Panc1 (cell line): ENCODE results near the gene WNK1. TPM values are rescaled to one million over a fixed set of nuclear protein-coding genes. Genes with fewer than 3 reads are reported as not detected.

Experiments used
- ATAC-seq: fragments of 200-7000 bp; cut with Tn5 transposase; 2 replicates; pipeline ENCODE4 v1.9.1; 2020; ENCODE audit warnings: mild to moderate bottlenecking, moderate library complexity
- BruUV-seq: library from RNA; stranded (reverse); fragments of 400-500 nt; replicated peaks from 2 replicates; lab custom pipeline; 2021; lab: Mats Ljungman, UMichigan
- CTCF ChIA-PET: fragments of 300-600 bp; sonication (Branson Sonifier 250); formaldehyde crosslinking; loops from one replicate; lab custom pipeline; 2022; ENCODE audit warnings: antibody characterized with exemption; lab: Charles Lee
- POLR2A ChIA-PET: fragments of 300-600 bp; sonication (Branson Sonifier 250); formaldehyde crosslinking; loops from one replicate; lab custom pipeline; 2022; ENCODE audit warnings: antibody characterized with exemption; lab: Charles Lee
- DNase-seq: peaks from one replicate; pipeline ENCODE4 v3.0.0-alpha.2; 2010; ENCODE audit warnings: low read depth, low spot score
- H3K27ac ChIP-seq: 2 replicates; pipeline ENCODE4 v1.5.1; 2011; ENCODE audit warnings: mild to moderate bottlenecking, low read length, inconsistent platforms
- H3K27me3 ChIP-seq: fragments of 200-500 bp; sonication (Bioruptor generic); 2 replicates; pipeline ENCODE4 v1.6.0; 2014; ENCODE audit warnings: low read length, inconsistent platforms; ENCODE audit not compliant: control insufficient read depth, insufficient read depth
- H3K36me3 ChIP-seq: fragments of 200-500 bp; sonication (Bioruptor generic); 2 replicates; pipeline ENCODE4 v1.5.1; 2014; ENCODE audit warnings: inconsistent platforms, mild to moderate bottlenecking, low read length, moderate library complexity; ENCODE audit not compliant: control insufficient read depth, insufficient read depth
- H3K4me1 ChIP-seq: 2 replicates; pipeline ENCODE4 v1.5.1; 2011; ENCODE audit warnings: inconsistent platforms, mild to moderate bottlenecking, low read length, moderate library complexity; ENCODE audit not compliant: control insufficient read depth, insufficient read depth
- H3K4me3 ChIP-seq, 2 experiments: 2 replicates each; pipeline ENCODE4 v1.5.1; 2011 to 2012; ENCODE audit warnings: low read depth in 2 of 2, low read length in 2 of 2, mild to moderate bottlenecking in 2 of 2, inconsistent platforms in 1 of 2, moderate library complexity in 1 of 2
- H3K9me3 ChIP-seq: fragments of 200-500 bp; sonication (Bioruptor generic); 2 replicates; pipeline ENCODE4 v1.5.1; 2014; ENCODE audit warnings: low read depth, mild to moderate bottlenecking, inconsistent platforms, low read length, moderate library complexity; ENCODE audit not compliant: control insufficient read depth, insufficient read depth
- CTCF ChIP-seq: fragments of 450-650 bp; IDR thresholded peaks from 2 replicates; pipeline ENCODE4 v1.5.1; 2017; ENCODE audit warnings: mild to moderate bottlenecking
- POLR2AphosphoS5 ChIP-seq: IDR thresholded peaks from 2 replicates; pipeline ENCODE4 v1.6.1; 2012; ENCODE audit warnings: mild to moderate bottlenecking, low read depth, low read length, moderate library complexity
- SIN3A ChIP-seq: IDR thresholded peaks from 2 replicates; pipeline ENCODE4 v1.6.1; 2012; ENCODE audit warnings: low read depth, mild to moderate bottlenecking, low read length, moderate library complexity, borderline replicate concordance; ENCODE audit not compliant: insufficient read depth
- TCF7L2 ChIP-seq: IDR thresholded peaks from 2 replicates; pipeline ENCODE4 v1.6.1; 2011; ENCODE audit warnings: mild to moderate bottlenecking, low read depth, low read length, inconsistent platforms
- in situ Hi-C: cut with HindIII; loops from 2 replicates; pipeline ENCODE4 v1.10.0; 2016; ENCODE audit warnings: low sequenced_read_pairs, low pct_unique_long_range_greater_than_20kb
- intact Hi-C: fragments of 100-400 bp; cut with micrococcal nuclease; formaldehyde crosslinking; loops from one replicate; pipeline ENCODE4 v1.10.0; 2022; ENCODE audit not compliant: unreplicated experiment
- total RNA-seq: library from RNA; stranded (reverse); gene quantifications from one replicate; pipeline ENCODE4 v1.2.1, GENCODE V29; 2021; ENCODE audit not compliant: unreplicated experiment
- TF ChIP-seq, protein P1 (sequence below), 2 experiments: IDR thresholded peaks; 2 replicates each; pipeline ENCODE4 v1.6.1; 2011 to 2012; ENCODE audit warnings: low read depth in 2 of 2, control low read depth in 1 of 2, low read length in 1 of 2, mild to moderate bottlenecking in 1 of 2, moderate library complexity in 1 of 2; ENCODE audit not compliant: insufficient read depth in 1 of 2

WNK1 gene
- total RNA-seq, 1 experiment from 2014 or later: 181 TPM

- ChIA-PET CTCF (no interaction called here), POLR2A (no interaction called here)
- Histone ChIP-seq H3K27me3 (no peaks in the 10 kb centered on the region), H3K4me1 (no peaks in the 10 kb centered on the region), H3K27ac (no peak overlapping the region), H3K9me3 (no peaks in the 10 kb centered on the region), H3K36me3 (peaks cover 38% of the 10 kb centered on the region), H3K4me3 (no peak overlapping the region)
- TF ChIP-seq POLR2AphosphoS5: no peak
- TF ChIP-seq CTCF: no peak
- TF ChIP-seq, protein P1, sequence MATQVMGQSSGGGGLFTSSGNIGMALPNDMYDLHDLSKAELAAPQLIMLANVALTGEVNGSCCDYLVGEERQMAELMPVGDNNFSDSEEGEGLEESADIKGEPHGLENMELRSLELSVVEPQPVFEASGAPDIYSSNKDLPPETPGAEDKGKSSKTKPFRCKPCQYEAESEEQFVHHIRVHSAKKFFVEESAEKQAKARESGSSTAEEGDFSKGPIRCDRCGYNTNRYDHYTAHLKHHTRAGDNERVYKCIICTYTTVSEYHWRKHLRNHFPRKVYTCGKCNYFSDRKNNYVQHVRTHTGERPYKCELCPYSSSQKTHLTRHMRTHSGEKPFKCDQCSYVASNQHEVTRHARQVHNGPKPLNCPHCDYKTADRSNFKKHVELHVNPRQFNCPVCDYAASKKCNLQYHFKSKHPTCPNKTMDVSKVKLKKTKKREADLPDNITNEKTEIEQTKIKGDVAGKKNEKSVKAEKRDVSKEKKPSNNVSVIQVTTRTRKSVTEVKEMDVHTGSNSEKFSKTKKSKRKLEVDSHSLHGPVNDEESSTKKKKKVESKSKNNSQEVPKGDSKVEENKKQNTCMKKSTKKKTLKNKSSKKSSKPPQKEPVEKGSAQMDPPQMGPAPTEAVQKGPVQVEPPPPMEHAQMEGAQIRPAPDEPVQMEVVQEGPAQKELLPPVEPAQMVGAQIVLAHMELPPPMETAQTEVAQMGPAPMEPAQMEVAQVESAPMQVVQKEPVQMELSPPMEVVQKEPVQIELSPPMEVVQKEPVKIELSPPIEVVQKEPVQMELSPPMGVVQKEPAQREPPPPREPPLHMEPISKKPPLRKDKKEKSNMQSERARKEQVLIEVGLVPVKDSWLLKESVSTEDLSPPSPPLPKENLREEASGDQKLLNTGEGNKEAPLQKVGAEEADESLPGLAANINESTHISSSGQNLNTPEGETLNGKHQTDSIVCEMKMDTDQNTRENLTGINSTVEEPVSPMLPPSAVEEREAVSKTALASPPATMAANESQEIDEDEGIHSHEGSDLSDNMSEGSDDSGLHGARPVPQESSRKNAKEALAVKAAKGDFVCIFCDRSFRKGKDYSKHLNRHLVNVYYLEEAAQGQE (IDR thresholded peaks at IDR 0.05; ENCODE audit: insufficient read depth in 1 of 2, low read depth in 2 of 2, low read length in 1 of 2): no peak
- TF ChIP-seq TCF7L2: no peak
- TF ChIP-seq SIN3A: no peak
- intact Hi-C loops: no loop called here
- BruUV-seq: no TSS peak
- in situ Hi-C loops: no loop called here
- no peak for ATAC-seq
- DNase-seq: no peak
Observed at GRCh38 chr12:865614-866013, 113.2 kb downstream of the WNK1 start.

DNA sequence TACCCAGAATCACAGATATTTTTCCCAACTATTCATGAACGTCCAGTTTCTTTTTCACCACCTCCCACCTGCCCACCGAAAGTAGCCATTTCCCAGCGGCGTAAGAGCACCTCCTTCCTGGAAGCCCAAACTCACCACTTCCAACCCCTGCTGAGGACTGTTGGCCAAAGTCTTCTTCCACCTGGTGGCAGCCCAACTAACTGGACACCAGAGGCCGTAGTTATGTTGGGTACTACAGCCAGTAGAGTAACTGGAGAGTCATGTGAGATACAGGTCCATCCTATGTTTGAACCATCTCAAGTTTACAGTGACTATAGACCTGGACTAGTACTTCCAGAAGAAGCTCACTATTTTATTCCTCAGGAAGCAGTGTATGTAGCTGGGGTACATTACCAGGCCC is 115.5 kb downstream of the WNK1 start:
- TF ChIP-seq CTCF (no peak), POLR2AphosphoS5 (no peak), TCF7L2 (no peak)
- TF ChIP-seq, protein P1 (IDR thresholded peaks at IDR 0.05; ENCODE audit: insufficient read depth in 1 of 2, low read depth in 2 of 2, low read length in 1 of 2): no peak
- no TSS peak for BruUV-seq
- POLR2A ChIA-PET: no interaction called here
- CTCF ChIA-PET: no interaction called here
- in situ Hi-C loops (no loop called here), intact Hi-C loops (no loop called here)
- no peak overlapping the region for H3K4me3 ChIP-seq
- ATAC-seq: no peak
- no peaks in the 10 kb centered on the region for H3K9me3 ChIP-seq
- no peak for DNase-seq
- no peaks in the 10 kb centered on the region for H3K27me3 ChIP-seq
- no peak overlapping the region for H3K27ac ChIP-seq
- no peaks in the 10 kb centered on the region for H3K4me1 ChIP-seq
- H3K36me3 ChIP-seq: peaks cover 42% of the 10 kb centered on the region
